HEK293 (cell line): Measurements from ENCODE around the gene CCSER2.

Source experiments
- CTCF ChIA-PET: fragments of 350-600 bp; formaldehyde crosslinking; extraction: SDS; loops from one replicate; lab custom pipeline; 2021; ENCODE audit warnings: antibody characterized with exemption; lab: Yijun Ruan, JAX
- POLR2A ChIA-PET: fragments of 300-600 bp; formaldehyde crosslinking; extraction: SDS; loops from one replicate; lab custom pipeline; 2020; ENCODE audit warnings: antibody characterized with exemption, inconsistent platforms; lab: Yijun Ruan, JAX
- H3K27ac ChIP-seq: fragments of 200-500 bp; sonication (Bioruptor generic); 2 replicates; pipeline ENCODE4 v1.5.1; 2014; ENCODE audit warnings: low read depth, low read length, control low read depth, inconsistent platforms; ENCODE audit errors: extremely low read depth
- H3K36me3 ChIP-seq, 2 experiments: fragments of 200-500 bp in 1 of 2; sonication (Bioruptor generic) in 1 of 2; 1 replicate in 1 of 2; 2 replicates in 1 of 2; pipeline ENCODE4 v1.5.1; 2014 to 2017; ENCODE audit warnings: inconsistent platforms in 2 of 2, low read length in 2 of 2; ENCODE audit not compliant: control insufficient read depth in 2 of 2, insufficient read depth in 1 of 2
- H3K4me1 ChIP-seq: fragments of 200-500 bp; sonication (Bioruptor generic); 2 replicates; pipeline ENCODE4 v1.5.1; 2014; ENCODE audit warnings: mild to moderate bottlenecking, low read length, inconsistent platforms; ENCODE audit not compliant: control insufficient read depth, insufficient read depth
- H3K4me3 ChIP-seq: 2 replicates; pipeline ENCODE4 v1.5.1; 2011; ENCODE audit warnings: low read depth, mild to moderate bottlenecking, control low read depth, low read length, moderate library complexity
- H3K9me3 ChIP-seq: fragments of 200-500 bp; sonication (Bioruptor generic); 2 replicates; pipeline ENCODE4 v1.5.1; 2014; ENCODE audit warnings: low read depth, low read length, inconsistent platforms; ENCODE audit not compliant: control insufficient read depth, insufficient read depth
- GLI2 ChIP-seq: fragments of 450-650 bp; formaldehyde crosslinking; IDR thresholded peaks from 2 replicates; pipeline ENCODE4; 2017; ENCODE audit warnings: missing biosample characterization, missing genetic modification characterization, low read depth, borderline replicate concordance
- GLI4 ChIP-seq: fragments of 450-650 bp; formaldehyde crosslinking; IDR thresholded peaks from 2 replicates; pipeline ENCODE4 v1.5.1; 2016; ENCODE audit warnings: missing biosample characterization, missing genetic modification characterization
- HOXD13 ChIP-seq: sonication (generic); formaldehyde crosslinking; IDR thresholded peaks from 2 replicates; pipeline ENCODE4 v1.8.0; 2022; ENCODE audit warnings: missing genetic modification reagents, borderline replicate concordance
- KLF10 ChIP-seq: fragments of 450-650 bp; IDR thresholded peaks from 2 replicates; pipeline ENCODE4 v1.5.1; 2018; ENCODE audit warnings: missing biosample characterization, mild to moderate bottlenecking, missing genetic modification characterization
- KLF16 ChIP-seq: fragments of 450-650 bp; formaldehyde crosslinking; IDR thresholded peaks from 2 replicates; pipeline ENCODE4 v1.5.1; 2017; ENCODE audit warnings: missing biosample characterization, missing genetic modification characterization
- MYNN ChIP-seq: fragments of 450-650 bp; formaldehyde crosslinking; IDR thresholded peaks from 2 replicates; pipeline ENCODE4 v1.5.1; 2016; ENCODE audit warnings: missing biosample characterization, missing genetic modification characterization, borderline replicate concordance
- PRDM1 ChIP-seq: fragments of 450-650 bp; formaldehyde crosslinking; IDR thresholded peaks from 2 replicates; pipeline ENCODE4; 2016; ENCODE audit warnings: missing biosample characterization, missing genetic modification characterization
- SCRT2 ChIP-seq: fragments of 450-650 bp; formaldehyde crosslinking; IDR thresholded peaks from 2 replicates; pipeline ENCODE4 v1.5.1; 2016; ENCODE audit warnings: missing biosample characterization, missing genetic modification characterization
- SETDB1 ChIP-seq: IDR thresholded peaks from one replicate; pipeline ENCODE4 v1.6.1; 2017; ENCODE audit warnings: mild to moderate bottlenecking, low read length, moderate library complexity, mixed read lengths; ENCODE audit not compliant: insufficient read length
- SP7 ChIP-seq: fragments of 450-650 bp; formaldehyde crosslinking; IDR thresholded peaks from 2 replicates; pipeline ENCODE4 v1.5.1; 2016; ENCODE audit warnings: missing biosample characterization, missing genetic modification characterization
- TRIM28 ChIP-seq: IDR thresholded peaks from 2 replicates; pipeline ENCODE4 v1.6.1; 2011; ENCODE audit warnings: low read length, control low read depth, borderline replicate concordance
- YY1 ChIP-seq: fragments of 450-650 bp; formaldehyde crosslinking; IDR thresholded peaks from 2 replicates; pipeline ENCODE4 v1.5.1; 2018; ENCODE audit warnings: missing biosample characterization, missing genetic modification characterization
- ZBTB7A ChIP-seq: fragments of 450-650 bp; formaldehyde crosslinking; IDR thresholded peaks from 2 replicates; pipeline ENCODE4 v1.5.1; 2016; ENCODE audit warnings: low read depth, missing biosample characterization, missing genetic modification characterization
- ZNF10 ChIP-seq: fragments of 450-650 bp; formaldehyde crosslinking; IDR thresholded peaks from 2 replicates; pipeline ENCODE4 v1.5.1; 2017; ENCODE audit warnings: missing biosample characterization, missing genetic modification characterization
- ZNF157 ChIP-seq: fragments of 450-650 bp; formaldehyde crosslinking; IDR thresholded peaks from 2 replicates; pipeline ENCODE4 v1.5.1; 2016; ENCODE audit warnings: missing biosample characterization, missing genetic modification characterization
- ZNF23 ChIP-seq: fragments of 450-650 bp; formaldehyde crosslinking; IDR thresholded peaks from 2 replicates; pipeline ENCODE4 v1.5.1; 2016; ENCODE audit warnings: missing biosample characterization, missing genetic modification characterization, borderline replicate concordance
- ZNF292 ChIP-seq: fragments of 450-650 bp; formaldehyde crosslinking; IDR thresholded peaks from 2 replicates; pipeline ENCODE4 v1.5.1; 2016; ENCODE audit warnings: low read depth, missing biosample characterization, missing genetic modification characterization, borderline replicate concordance
- ZNF366 ChIP-seq: fragments of 450-650 bp; formaldehyde crosslinking; conservative IDR thresholded peaks from 2 replicates; pipeline ENCODE4 v1.5.1; 2016; ENCODE audit warnings: missing biosample characterization, missing genetic modification characterization
- ZNF404 ChIP-seq: fragments of 450-650 bp; formaldehyde crosslinking; IDR thresholded peaks from 2 replicates; pipeline ENCODE4 v1.5.1; 2017; ENCODE audit warnings: missing biosample characterization, missing genetic modification characterization
- ZNF514 ChIP-seq: fragments of 450-650 bp; formaldehyde crosslinking; IDR thresholded peaks from 2 replicates; pipeline ENCODE4 v1.5.1; 2016; ENCODE audit warnings: missing biosample characterization, missing genetic modification characterization
- ZNF585B ChIP-seq: fragments of 450-650 bp; formaldehyde crosslinking; IDR thresholded peaks from 2 replicates; pipeline ENCODE4 v1.5.1; 2016; ENCODE audit warnings: missing biosample characterization, missing genetic modification characterization
- ZNF664 ChIP-seq: fragments of 450-650 bp; formaldehyde crosslinking; IDR thresholded peaks from 2 replicates; pipeline ENCODE4 v1.5.1; 2016; ENCODE audit warnings: missing biosample characterization, missing genetic modification characterization
- ZNF837 ChIP-seq: fragments of 450-650 bp; formaldehyde crosslinking; IDR thresholded peaks from 2 replicates; pipeline ENCODE4 v1.5.1; 2016; ENCODE audit warnings: missing biosample characterization, missing genetic modification characterization
- TF ChIP-seq, protein P1 (sequence below): fragments of 450-650 bp; formaldehyde crosslinking; IDR thresholded peaks from 2 replicates; pipeline ENCODE4 v1.5.1; 2017; ENCODE audit warnings: missing biosample characterization, mild to moderate bottlenecking, missing genetic modification characterization, moderate library complexity
- TF ChIP-seq, protein P2 (sequence below): fragments of 450-650 bp; formaldehyde crosslinking; conservative IDR thresholded peaks from 2 replicates; pipeline ENCODE4 v1.5.1; 2016; ENCODE audit warnings: low read depth, missing biosample characterization, missing genetic modification characterization

Gene CCSER2

GRCh38 chr10:84392181-84392580, 63.8 kb downstream of the CCSER2 start:
- TF ChIP-seq ZNF10 (tag by site-specific recombination) (no peak), ZNF664 (tag by site-specific recombination) (no peak), ZNF837 (no peak), KLF16 (tag by site-specific recombination) (no peak), ZNF585B (tag by site-specific recombination) (no peak), GLI2 (tag by site-specific recombination) (no peak), YY1 (no peak), MYNN (tag by site-specific recombination) (no peak)
- TF ChIP-seq, protein P1, sequence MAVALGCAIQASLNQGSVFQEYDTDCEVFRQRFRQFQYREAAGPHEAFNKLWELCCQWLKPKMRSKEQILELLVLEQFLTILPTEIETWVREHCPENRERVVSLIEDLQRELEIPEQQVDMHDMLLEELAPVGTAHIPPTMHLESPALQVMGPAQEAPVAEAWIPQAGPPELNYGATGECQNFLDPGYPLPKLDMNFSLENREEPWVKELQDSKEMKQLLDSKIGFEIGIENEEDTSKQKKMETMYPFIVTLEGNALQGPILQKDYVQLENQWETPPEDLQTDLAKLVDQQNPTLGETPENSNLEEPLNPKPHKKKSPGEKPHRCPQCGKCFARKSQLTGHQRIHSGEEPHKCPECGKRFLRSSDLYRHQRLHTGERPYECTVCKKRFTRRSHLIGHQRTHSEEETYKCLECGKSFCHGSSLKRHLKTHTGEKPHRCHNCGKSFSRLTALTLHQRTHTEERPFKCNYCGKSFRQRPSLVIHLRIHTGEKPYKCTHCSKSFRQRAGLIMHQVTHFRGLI: no peak
- TF ChIP-seq, all 188 proteins: peak for 0
- Histone ChIP-seq H3K27ac (no peak overlapping the region), H3K9me3 (no peaks in the 10 kb centered on the region), H3K4me3 (no peak overlapping the region), H3K36me3 (peaks cover 0 to 14% of the 10 kb centered on the region in 2 experiments; a peak in 1 of 3 replicates), H3K4me1 (no peaks in the 10 kb centered on the region)
- POLR2A ChIA-PET: interaction anchor here (0.7 kb wide), 1 partner anchor 249 kb away, joined by 6 read pairs; no protein-coding TSS in a partner anchor
- CTCF ChIA-PET: no interaction called here

DNA sequence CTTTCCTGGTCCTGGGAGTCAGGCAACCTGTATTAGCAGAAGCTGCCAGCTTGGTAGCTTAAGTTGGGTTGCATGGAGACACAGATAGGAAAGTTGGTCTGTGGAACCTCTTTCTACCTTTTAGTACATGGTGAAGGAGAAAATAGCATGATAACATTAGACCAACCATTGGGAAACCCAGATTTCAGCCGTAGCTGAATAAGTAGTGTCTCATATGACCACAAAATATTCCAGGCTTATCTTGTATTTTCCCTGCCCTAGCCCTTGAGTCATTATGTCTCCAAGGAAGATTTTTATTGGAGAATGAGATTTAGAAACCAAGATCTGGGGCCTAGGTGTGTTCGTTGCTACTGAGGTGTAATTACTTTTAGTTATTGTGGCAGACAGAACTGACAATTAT, 67.2 kb downstream of the CCSER2 start:
- POLR2A ChIA-PET: no interaction called here
- H3K4me3 ChIP-seq: no peak overlapping the region
- H3K4me1 ChIP-seq: no peaks in the 10 kb centered on the region; the same call in 1 of the 2 replicates
- H3K36me3 ChIP-seq: peaks cover 0 to 4% of the 10 kb centered on the region in 2 experiments; a peak in 2 of 3 replicates
- CTCF ChIA-PET: interaction anchor here (0.9 to 1.4 kb wide), 3 partner anchors 34 to 141 kb away, joined by 3 to 7 read pairs (median 5); no protein-coding TSS in a partner anchor
- H3K9me3 ChIP-seq: no peaks in the 10 kb centered on the region
- H3K27ac ChIP-seq: no peak overlapping the region
- peak; percentile 77 for TF ChIP-seq SETDB1
- no peak for TF ChIP-seq TRIM28

- CTCF ChIA-PET: interaction anchor here (1.8 kb wide), 1 partner anchor 140 kb away, joined by 6 read pairs; no protein-coding TSS in a partner anchor
- no peaks in the 10 kb centered on the region; the same call in 1 of the 2 replicates for H3K4me1 ChIP-seq
- TF ChIP-seq SP7 (0 out of 2 replicates have a peak, but pooled peaks have one; percentile 12), KLF10 (tag by site-specific recombination) (no peak)
- TF ChIP-seq, all 188 proteins: peak for 1
- no peak overlapping the region for H3K4me3 ChIP-seq
- H3K27ac ChIP-seq: no peak overlapping the region
- H3K9me3 ChIP-seq: no peaks in the 10 kb centered on the region
- H3K36me3 ChIP-seq: peaks cover 0 to 3% of the 10 kb centered on the region in 2 experiments; a peak in 2 of 3 replicates
- POLR2A ChIA-PET: no interaction called here
Observed at GRCh38 chr10:84397735-84398144, 69.4 kb downstream of the CCSER2 start.

DNA sequence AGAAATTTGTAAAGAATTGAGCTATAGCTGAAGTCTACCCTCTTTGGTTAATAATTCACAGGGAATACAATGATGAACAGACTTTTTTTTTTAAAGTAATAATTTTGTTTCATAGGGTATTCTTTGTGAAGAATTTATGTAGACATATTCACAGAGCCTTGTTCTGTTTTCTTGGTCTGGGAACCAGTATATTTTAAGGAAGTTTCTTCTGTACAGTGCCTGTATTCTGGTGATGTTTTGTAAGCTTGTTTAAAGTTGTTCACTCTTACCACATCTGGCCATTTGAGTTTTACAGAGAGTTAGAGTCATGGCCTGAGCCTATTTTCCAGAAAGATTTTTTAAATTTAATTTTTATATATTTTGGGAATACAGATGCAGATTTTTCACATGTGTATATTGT, 70.3 kb downstream of the CCSER2 start:
- no peak overlapping the region for H3K4me3 ChIP-seq
- POLR2A ChIA-PET: no interaction called here
- H3K27ac ChIP-seq: no peak overlapping the region
- H3K36me3 ChIP-seq: peaks cover 0 to 3% of the 10 kb centered on the region in 2 experiments; a peak in 2 of 3 replicates
- no peaks in the 10 kb centered on the region for H3K9me3 ChIP-seq
- no peaks in the 10 kb centered on the region; the same call in 1 of the 2 replicates for H3K4me1 ChIP-seq
- CTCF ChIA-PET: interaction anchor here (0.8 to 1.8 kb wide), 2 partner anchors 23 to 139 kb away, joined by 3 to 6 read pairs; no protein-coding TSS in a partner anchor
- TF ChIP-seq ZNF514 (no peak), ZBTB7A (tag by site-specific recombination) (no peak), ZNF404 (tag by site-specific recombination) (no peak), PRDM1 (no peak), HOXD13 (CRISPR knock-in tag) (no peak), ZNF292 (tag by site-specific recombination) (no peak), ZNF157 (tag by site-specific recombination) (no peak), GLI4 (tag by site-specific recombination) (no peak), SP7 (no peak), ZNF585B (tag by site-specific recombination) (no peak), YY1 (no peak), ZNF366 (tag by site-specific recombination) (no peak), ZNF23 (tag by site-specific recombination) (no peak), SCRT2 (tag by site-specific recombination) (no peak)
- TF ChIP-seq, protein P2, sequence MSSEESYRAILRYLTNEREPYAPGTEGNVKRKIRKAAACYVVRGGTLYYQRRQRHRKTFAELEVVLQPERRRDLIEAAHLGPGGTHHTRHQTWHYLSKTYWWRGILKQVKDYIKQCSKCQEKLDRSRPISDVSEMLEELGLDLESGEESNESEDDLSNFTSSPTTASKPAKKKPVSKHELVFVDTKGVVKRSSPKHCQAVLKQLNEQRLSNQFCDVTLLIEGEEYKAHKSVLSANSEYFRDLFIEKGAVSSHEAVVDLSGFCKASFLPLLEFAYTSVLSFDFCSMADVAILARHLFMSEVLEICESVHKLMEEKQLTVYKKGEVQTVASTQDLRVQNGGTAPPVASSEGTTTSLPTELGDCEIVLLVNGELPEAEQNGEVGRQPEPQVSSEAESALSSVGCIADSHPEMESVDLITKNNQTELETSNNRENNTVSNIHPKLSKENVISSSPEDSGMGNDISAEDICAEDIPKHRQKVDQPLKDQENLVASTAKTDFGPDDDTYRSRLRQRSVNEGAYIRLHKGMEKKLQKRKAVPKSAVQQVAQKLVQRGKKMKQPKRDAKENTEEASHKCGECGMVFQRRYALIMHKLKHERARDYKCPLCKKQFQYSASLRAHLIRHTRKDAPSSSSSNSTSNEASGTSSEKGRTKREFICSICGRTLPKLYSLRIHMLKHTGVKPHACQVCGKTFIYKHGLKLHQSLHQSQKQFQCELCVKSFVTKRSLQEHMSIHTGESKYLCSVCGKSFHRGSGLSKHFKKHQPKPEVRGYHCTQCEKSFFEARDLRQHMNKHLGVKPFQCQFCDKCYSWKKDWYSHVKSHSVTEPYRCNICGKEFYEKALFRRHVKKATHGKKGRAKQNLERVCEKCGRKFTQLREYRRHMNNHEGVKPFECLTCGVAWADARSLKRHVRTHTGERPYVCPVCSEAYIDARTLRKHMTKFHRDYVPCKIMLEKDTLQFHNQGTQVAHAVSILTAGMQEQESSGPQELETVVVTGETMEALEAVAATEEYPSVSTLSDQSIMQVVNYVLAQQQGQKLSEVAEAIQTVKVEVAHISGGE (tag by site-specific recombination): no peak
